ENCODE results near the gene COPS9. TPM values are rescaled to one million over a fixed set of nuclear protein-coding genes. Genes with fewer than 3 reads are reported as not detected.

Gene COPS9
- total and polyA plus RNA-seq, 10 of the 15 experiments (the other 5 are each of a cell fraction or from before 2014, with no cell fraction given), result 80.8 to 419 (median 213) TPM

- FAIRE-seq, result no peak
- no peak overlapping the region for H3K27ac ChIP-seq (ENCODE audit: control insufficient read depth, insufficient read depth)
- no peak overlapping the region for H3K4me2 ChIP-seq (ENCODE audit: control insufficient read depth, insufficient read depth)
- BruUV-seq (replicated peaks), result no TSS peak
- in situ Hi-C loops (cut with MboI) (no loop called here), intact Hi-C loops (cut with micrococcal nuclease; ENCODE audit: unreplicated experiment) (no loop called here)
- ChIA-PET CTCF (interaction anchor here (1.0 kb wide), 1 partner anchor 90 kb away, joined by 3 read pairs; no protein-coding TSS in a partner anchor), SMC1A (ENCODE audit: uncharacterized antibody, unreplicated experiment) (interaction anchor here (0.6 to 1.5 kb wide), 2 partner anchors 91 to 253 kb away, joined by 3 to 4 read pairs; no protein-coding TSS in a partner anchor), RAD21 (ENCODE audit: unreplicated experiment) (interaction anchor here (0.7 kb wide), 1 partner anchor 90 kb away, joined by 3 read pairs; no protein-coding TSS in a partner anchor), POLR2A (no interaction called here)
- H4K20me1 ChIP-seq (ENCODE audit: control insufficient read depth, insufficient read depth), result no peaks in the 10 kb centered on the region
- ATAC-seq, result no peak
- no peaks in the 10 kb centered on the region; the same call in 2 of the 3 replicates for H3K9me3 ChIP-seq (replicated peaks; ENCODE audit: control insufficient read depth, insufficient read depth, low read length)
- no peaks in the 10 kb centered on the region for H3K36me3 ChIP-seq (ENCODE audit: control insufficient read depth in 2 of 2, insufficient read depth in 2 of 2, low read length in 1 of 2)
- H3K4me1 ChIP-seq (ENCODE audit: control insufficient read depth, insufficient read depth, low read length), result no peaks in the 10 kb centered on the region
- no peak overlapping the region for H2AFZ ChIP-seq (ENCODE audit: control insufficient read depth, low read depth, low read length)
- DNase-seq (ENCODE audit: low read depth, low spot score), result no peak
- no peak overlapping the region for H3K9ac ChIP-seq (ENCODE audit: control insufficient read depth, insufficient read depth, low read length)
- no peak overlapping the region for H3K4me3 ChIP-seq
- H3K27me3 ChIP-seq (replicated peaks in 1 of 2; ENCODE audit: control insufficient read depth in 2 of 2, insufficient read depth in 2 of 2, low read length in 1 of 2), result no peaks in the 10 kb centered on the region
- H3K79me2 ChIP-seq (ENCODE audit: control insufficient read depth, insufficient read depth, low read length), result no peaks in the 10 kb centered on the region
- TF ChIP-seq ETV6 (conservative IDR thresholded peaks at IDR 0.05 in 1 of 2, IDR thresholded peaks at IDR 0.05 in 1 of 2; ENCODE audit: borderline replicate concordance in 1 of 2, low read depth in 1 of 2) (no peak), NFYB (IDR thresholded peaks at IDR 0.05; ENCODE audit: insufficient read depth, low read depth, low read length) (no peak), BACH1 (IDR thresholded peaks at IDR 0.05; ENCODE audit: borderline replicate concordance) (no peak), EZH2 (IDR thresholded peaks at IDR 0.05; ENCODE audit: borderline replicate concordance, control insufficient read depth, low read depth, low read length) (no peak), GABPA (IDR thresholded peaks at IDR 0.05; ENCODE audit: low read depth) (no peak), CBX3 (IDR thresholded peaks at IDR 0.05; ENCODE audit: borderline replicate concordance, low read depth) (no peak), ZBTB40 (IDR thresholded peaks at IDR 0.05; ENCODE audit: borderline replicate concordance) (no peak), FOXK2 (IDR thresholded peaks at IDR 0.05) (no peak), JUND (IDR thresholded peaks at IDR 0.05; ENCODE audit: low read depth, low read length) (no peak), RELA (IDR thresholded peaks at IDR 0.05; ENCODE audit: borderline replicate concordance, partially characterized antibody) (no peak), MAX (IDR thresholded peaks at IDR 0.05; ENCODE audit: low read depth, low read length) (no peak), SPI1 (IDR thresholded peaks at IDR 0.05; ENCODE audit: borderline replicate concordance, insufficient read depth, low read depth, low read length) (no peak)
- 32% methylated on average over 14 of the region's 15 CpGs for WGBS (ENCODE audit: insufficient coverage, insufficient replicate concordance, low lambda C conversion rate, missing lambda C conversion rate)
Measured at GRCh38 chr2:240151477-240152031, 15.4 kb upstream of the COPS9 start.
